ENCODE results near the gene APBB2.

DNA sequence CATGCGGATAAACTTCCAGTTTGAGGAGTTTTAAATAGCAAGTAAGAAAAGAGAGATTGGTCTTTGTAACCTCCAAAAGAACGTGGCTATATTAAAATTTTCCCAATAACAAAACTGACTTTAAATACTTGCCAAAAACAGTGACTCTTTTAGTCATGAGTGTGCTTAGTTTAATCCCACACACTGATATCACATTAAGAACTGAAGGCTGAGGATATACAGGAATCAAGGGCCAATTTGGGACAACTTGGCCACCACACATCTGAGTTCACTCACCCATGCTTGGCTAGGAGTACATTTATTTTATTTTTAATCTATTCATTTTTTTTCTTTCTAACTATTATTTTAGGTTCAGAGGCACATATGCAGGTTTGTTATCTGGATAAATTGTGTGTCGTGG lies 110.2 kb downstream of the APBB2 start:
- TF ChIP-seq, protein P1, sequence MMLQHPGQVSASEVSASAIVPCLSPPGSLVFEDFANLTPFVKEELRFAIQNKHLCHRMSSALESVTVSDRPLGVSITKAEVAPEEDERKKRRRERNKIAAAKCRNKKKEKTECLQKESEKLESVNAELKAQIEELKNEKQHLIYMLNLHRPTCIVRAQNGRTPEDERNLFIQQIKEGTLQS (IDR thresholded peaks at IDR 0.05; ENCODE audit: borderline replicate concordance, extremely low read depth, low read depth, low read length) = no peak
- TF ChIP-seq BRCA1 (IDR thresholded peaks at IDR 0.05; ENCODE audit: low read depth, low read length) (no peak), SIX5 (IDR thresholded peaks at IDR 0.05; ENCODE audit: low read depth, low read length, severe bottlenecking) (no peak)
- TF ChIP-seq, protein P2, sequence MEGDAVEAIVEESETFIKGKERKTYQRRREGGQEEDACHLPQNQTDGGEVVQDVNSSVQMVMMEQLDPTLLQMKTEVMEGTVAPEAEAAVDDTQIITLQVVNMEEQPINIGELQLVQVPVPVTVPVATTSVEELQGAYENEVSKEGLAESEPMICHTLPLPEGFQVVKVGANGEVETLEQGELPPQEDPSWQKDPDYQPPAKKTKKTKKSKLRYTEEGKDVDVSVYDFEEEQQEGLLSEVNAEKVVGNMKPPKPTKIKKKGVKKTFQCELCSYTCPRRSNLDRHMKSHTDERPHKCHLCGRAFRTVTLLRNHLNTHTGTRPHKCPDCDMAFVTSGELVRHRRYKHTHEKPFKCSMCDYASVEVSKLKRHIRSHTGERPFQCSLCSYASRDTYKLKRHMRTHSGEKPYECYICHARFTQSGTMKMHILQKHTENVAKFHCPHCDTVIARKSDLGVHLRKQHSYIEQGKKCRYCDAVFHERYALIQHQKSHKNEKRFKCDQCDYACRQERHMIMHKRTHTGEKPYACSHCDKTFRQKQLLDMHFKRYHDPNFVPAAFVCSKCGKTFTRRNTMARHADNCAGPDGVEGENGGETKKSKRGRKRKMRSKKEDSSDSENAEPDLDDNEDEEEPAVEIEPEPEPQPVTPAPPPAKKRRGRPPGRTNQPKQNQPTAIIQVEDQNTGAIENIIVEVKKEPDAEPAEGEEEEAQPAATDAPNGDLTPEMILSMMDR (IDR thresholded peaks at IDR 0.05 in 2 of 3, conservative IDR thresholded peaks at IDR 0.05 in 1 of 3; ENCODE audit: control insufficient read depth in 2 of 3, extremely low read depth in 1 of 3, insufficient read depth in 1 of 3, low read depth in 3 of 3, low read length in 3 of 3) = no peak
- TF ChIP-seq, protein P3, sequence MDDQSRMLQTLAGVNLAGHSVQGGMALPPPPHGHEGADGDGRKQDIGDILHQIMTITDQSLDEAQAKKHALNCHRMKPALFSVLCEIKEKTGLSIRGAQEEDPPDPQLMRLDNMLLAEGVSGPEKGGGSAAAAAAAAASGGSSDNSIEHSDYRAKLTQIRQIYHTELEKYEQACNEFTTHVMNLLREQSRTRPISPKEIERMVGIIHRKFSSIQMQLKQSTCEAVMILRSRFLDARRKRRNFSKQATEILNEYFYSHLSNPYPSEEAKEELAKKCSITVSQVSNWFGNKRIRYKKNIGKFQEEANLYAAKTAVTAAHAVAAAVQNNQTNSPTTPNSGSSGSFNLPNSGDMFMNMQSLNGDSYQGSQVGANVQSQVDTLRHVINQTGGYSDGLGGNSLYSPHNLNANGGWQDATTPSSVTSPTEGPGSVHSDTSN (IDR thresholded peaks at IDR 0.05; ENCODE audit: insufficient replicate concordance, low read depth, low read length) = no peak
